IPS DF 6.9 (cell line): ENCODE measurements around the gene ADTRP.

ENCODE experiments used
- DNase-seq: peaks from one replicate; pipeline ENCODE4 v3.0.0-alpha.2; 2013; ENCODE audit warnings: low read depth, low spot score
- H3K27ac ChIP-seq: one replicate; pipeline ENCODE4 v1.5.1; 2013; ENCODE audit warnings: low read length, control low read depth
- H3K27me3 ChIP-seq: 2 replicates; pipeline ENCODE4 v1.6.1; 2013; ENCODE audit warnings: mild to moderate bottlenecking, low read length; ENCODE audit not compliant: control insufficient read depth, insufficient read depth
- H3K36me3 ChIP-seq: 2 replicates; pipeline ENCODE4 v1.6.1; 2013; ENCODE audit warnings: low read length; ENCODE audit not compliant: control insufficient read depth, insufficient read depth
- H3K4me1 ChIP-seq: 2 replicates; pipeline ENCODE4 v1.6.1; 2013; ENCODE audit warnings: low read length; ENCODE audit not compliant: control insufficient read depth, insufficient read depth
- H3K4me3 ChIP-seq: 2 replicates; pipeline ENCODE4 v1.5.1; 2013; ENCODE audit warnings: mild to moderate bottlenecking, low read length
- H3K9me3 ChIP-seq: 2 replicates; pipeline ENCODE4 v1.6.1; 2013; ENCODE audit warnings: low read length, inconsistent platforms; ENCODE audit not compliant: control insufficient read depth, insufficient read depth
- WGBS: extraction: QIAGEN DNeasy Blood & Tissue Kit; methylation state at CpG from one replicate; pipeline ENCODE4 v1.1.7; 2013; ENCODE audit warnings: mixed read lengths, missing lambda C conversion rate; ENCODE audit not compliant: insufficient read length, insufficient coverage; 5-methylcytosine and 5-hydroxymethylcytosine counted together

Gene ADTRP

GRCh38 chr6:11744753-11745152, 33.9 kb downstream of the ADTRP start:
- Histone ChIP-seq H3K9me3 (no peaks in the 10 kb centered on the region), H3K4me1 (no peaks in the 10 kb centered on the region), H3K36me3 (no peaks in the 10 kb centered on the region), H3K4me3 (no peak overlapping the region), H3K27ac (no peak overlapping the region), H3K27me3 (no peaks in the 10 kb centered on the region)
- DNase-seq: no peak
- WGBS: no CpG with 5 or more reads among the region's 3 CpGs

DNA sequence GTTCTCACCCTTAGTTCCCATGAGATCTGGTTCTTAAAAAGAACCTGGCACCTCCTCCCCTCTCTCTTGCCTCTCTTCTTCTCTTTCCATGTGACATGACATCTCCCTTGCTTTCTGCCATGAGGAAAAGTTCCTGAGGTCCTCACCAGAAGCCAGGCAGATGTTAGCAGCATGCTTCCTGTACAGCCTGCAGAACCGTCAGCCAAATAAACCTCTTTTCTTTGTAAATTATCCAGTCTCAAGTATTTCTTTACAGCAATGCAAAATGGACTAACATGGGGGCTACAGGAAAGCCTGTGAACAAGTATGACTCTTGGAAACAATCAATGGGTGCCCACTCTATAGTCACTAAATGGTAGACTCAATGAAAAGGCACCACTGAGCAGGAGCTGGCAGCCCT, 34.5 kb downstream of the ADTRP start:
- no peaks in the 10 kb centered on the region for H3K4me1 ChIP-seq
- H3K9me3 ChIP-seq: no peaks in the 10 kb centered on the region
- WGBS: no CpG with 5 or more reads among the region's 1 CpG
- no peaks in the 10 kb centered on the region for H3K36me3 ChIP-seq
- no peak overlapping the region for H3K4me3 ChIP-seq
- no peak for DNase-seq
- H3K27ac ChIP-seq: no peak overlapping the region
- no peaks in the 10 kb centered on the region for H3K27me3 ChIP-seq

DNA sequence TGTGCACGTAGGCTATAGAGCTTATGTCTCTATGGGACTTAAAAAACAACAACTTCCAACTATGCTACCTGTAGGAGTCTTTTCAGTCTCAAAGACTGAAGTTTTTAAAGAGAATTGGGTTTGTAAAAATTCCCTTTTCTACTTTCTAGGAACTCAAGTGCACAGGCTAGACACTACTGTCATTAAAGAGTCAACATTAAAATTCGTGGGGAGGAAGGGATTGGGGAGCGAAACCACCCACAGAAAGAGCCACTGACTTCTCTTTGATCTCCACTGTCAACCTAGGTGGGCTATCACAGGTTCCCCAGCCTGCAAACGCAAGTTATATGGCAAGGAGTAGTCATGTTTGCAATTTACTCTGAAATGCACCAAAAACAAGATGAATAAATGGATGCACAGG, 37.7 kb downstream of the ADTRP start:
- no peaks in the 10 kb centered on the region for H3K27me3 ChIP-seq
- H3K9me3 ChIP-seq: no peaks in the 10 kb centered on the region
- no peaks in the 10 kb centered on the region for H3K4me1 ChIP-seq
- H3K36me3 ChIP-seq: no peaks in the 10 kb centered on the region
- no CpG with 5 or more reads among the region's 4 CpGs for WGBS
- no peak for DNase-seq
- H3K4me3 ChIP-seq: no peak overlapping the region
- H3K27ac ChIP-seq: no peak overlapping the region

GRCh38 chr6:11738661-11739375, 39.8 kb downstream of the ADTRP start:
- no CpG with 5 or more reads among the region's 8 CpGs for WGBS
- H3K27me3 ChIP-seq: no peaks in the 10 kb centered on the region
- H3K27ac ChIP-seq: no peak overlapping the region
- H3K4me3 ChIP-seq: no peak overlapping the region
- H3K9me3 ChIP-seq: no peaks in the 10 kb centered on the region
- no peaks in the 10 kb centered on the region for H3K4me1 ChIP-seq
- no peak for DNase-seq
- H3K36me3 ChIP-seq: no peaks in the 10 kb centered on the region

GRCh38 chr6:11738234-11738633, 40.4 kb downstream of the ADTRP start:
- DNase-seq: no peak

GRCh38 chr6:11736601-11737000, 42.0 kb downstream of the ADTRP start:
- Histone ChIP-seq H3K4me3 (no peak overlapping the region), H3K27me3 (no peaks in the 10 kb centered on the region), H3K36me3 (no peaks in the 10 kb centered on the region), H3K4me1 (no peaks in the 10 kb centered on the region), H3K9me3 (no peaks in the 10 kb centered on the region), H3K27ac (no peak overlapping the region)
- no CpG with 5 or more reads among the region's 7 CpGs for WGBS
- DNase-seq: no peak

More at GRCh38 chr6:11738234-11738633, 40.4 kb downstream of the ADTRP start:
- Histone ChIP-seq H3K4me3 (no peak overlapping the region), H3K27ac (no peak overlapping the region), H3K27me3 (no peaks in the 10 kb centered on the region), H3K4me1 (no peaks in the 10 kb centered on the region), H3K36me3 (no peaks in the 10 kb centered on the region), H3K9me3 (no peaks in the 10 kb centered on the region)
- WGBS: no CpG with 5 or more reads among the region's 3 CpGs

GRCh38 chr6:11734861-11735613, 43.6 kb downstream of the ADTRP start:
- Histone ChIP-seq H3K27ac (no peak overlapping the region), H3K4me3 (no peak overlapping the region), H3K4me1 (no peaks in the 10 kb centered on the region), H3K27me3 (no peaks in the 10 kb centered on the region), H3K9me3 (no peaks in the 10 kb centered on the region), H3K36me3 (no peaks in the 10 kb centered on the region)
- no CpG with 5 or more reads among the region's 6 CpGs for WGBS
- no peak for DNase-seq

- Histone ChIP-seq H3K4me1 (0 out of 2 replicates have a peak, but pooled peaks cover 1% of the 10 kb centered on the region), H3K36me3 (no peaks in the 10 kb centered on the region), H3K4me3 (no peak overlapping the region), H3K27me3 (no peaks in the 10 kb centered on the region), H3K27ac (no peak overlapping the region), H3K9me3 (no peaks in the 10 kb centered on the region)
- WGBS: no CpG with 5 or more reads among the region's 12 CpGs
- DNase-seq: no peak
Measured at GRCh38 chr6:11732036-11732631, 46.5 kb downstream of the ADTRP start.

GRCh38 chr6:11731423-11731822, 47.2 kb downstream of the ADTRP start:
- Histone ChIP-seq H3K36me3 (no peaks in the 10 kb centered on the region), H3K4me3 (no peak overlapping the region), H3K27ac (no peak overlapping the region), H3K4me1 (0 out of 2 replicates have a peak, but pooled peaks cover 1% of the 10 kb centered on the region), H3K27me3 (no peaks in the 10 kb centered on the region), H3K9me3 (no peaks in the 10 kb centered on the region)
- no peak for DNase-seq
- no CpG with 5 or more reads among the region's 3 CpGs for WGBS

DNA sequence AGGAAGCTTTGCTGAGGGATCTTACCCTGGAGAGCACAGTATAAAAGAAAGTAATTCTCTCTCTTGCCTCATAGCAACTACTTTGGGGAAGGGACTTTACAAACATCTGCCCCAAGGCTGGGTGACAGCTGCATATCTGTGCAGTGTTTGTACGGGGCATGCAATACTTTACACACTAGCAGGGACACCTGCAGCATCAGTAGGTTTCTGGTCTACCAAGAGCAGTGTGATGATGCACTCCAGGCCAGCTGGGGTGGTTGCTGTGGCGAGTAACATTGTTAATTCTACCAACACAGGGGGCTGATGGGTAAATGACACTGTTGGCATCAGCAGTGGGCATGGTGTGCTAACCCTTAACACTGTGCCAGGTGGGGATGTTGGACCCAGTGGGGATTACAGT, 48.0 kb downstream of the ADTRP start:
- no peak for DNase-seq
- no peak overlapping the region for H3K4me3 ChIP-seq
- H3K27me3 ChIP-seq: no peaks in the 10 kb centered on the region
- no peaks in the 10 kb centered on the region for H3K9me3 ChIP-seq
- no CpG with 5 or more reads among the region's 2 CpGs for WGBS
- H3K27ac ChIP-seq: no peak overlapping the region
- no peaks in the 10 kb centered on the region for H3K36me3 ChIP-seq
- H3K4me1 ChIP-seq: 0 out of 2 replicates have a peak, but pooled peaks cover 1% of the 10 kb centered on the region
